Choroid plexus epithelial cell (primary cell): Measurements from ENCODE around the gene ZCCHC8.
"Not testable (repeated sequence)": the region's sequence is repeated elsewhere in the genome, so short reads cannot be mapped to it uniquely, and the experiment has no call there.

Experiments used
- DNase-seq: peaks from one replicate; pipeline ENCODE4 v3.0.0-alpha.2; 2010; ENCODE audit warnings: low read depth
- H3K4me3 ChIP-seq: 2 replicates; pipeline ENCODE4 v1.5.1; 2011; ENCODE audit warnings: low read depth, mild to moderate bottlenecking, control low read depth, low read length, moderate library complexity
- TF ChIP-seq, protein P1 (sequence below): conservative IDR thresholded peaks from 2 replicates; pipeline ENCODE4 v1.5.1; 2011; ENCODE audit warnings: low read depth, mild to moderate bottlenecking, control low read depth, inconsistent platforms, low read length, moderate library complexity

Gene ZCCHC8

GRCh38 chr12:122520676-122521075, 19.9 kb upstream of the ZCCHC8 start:
- TF ChIP-seq, protein P1, sequence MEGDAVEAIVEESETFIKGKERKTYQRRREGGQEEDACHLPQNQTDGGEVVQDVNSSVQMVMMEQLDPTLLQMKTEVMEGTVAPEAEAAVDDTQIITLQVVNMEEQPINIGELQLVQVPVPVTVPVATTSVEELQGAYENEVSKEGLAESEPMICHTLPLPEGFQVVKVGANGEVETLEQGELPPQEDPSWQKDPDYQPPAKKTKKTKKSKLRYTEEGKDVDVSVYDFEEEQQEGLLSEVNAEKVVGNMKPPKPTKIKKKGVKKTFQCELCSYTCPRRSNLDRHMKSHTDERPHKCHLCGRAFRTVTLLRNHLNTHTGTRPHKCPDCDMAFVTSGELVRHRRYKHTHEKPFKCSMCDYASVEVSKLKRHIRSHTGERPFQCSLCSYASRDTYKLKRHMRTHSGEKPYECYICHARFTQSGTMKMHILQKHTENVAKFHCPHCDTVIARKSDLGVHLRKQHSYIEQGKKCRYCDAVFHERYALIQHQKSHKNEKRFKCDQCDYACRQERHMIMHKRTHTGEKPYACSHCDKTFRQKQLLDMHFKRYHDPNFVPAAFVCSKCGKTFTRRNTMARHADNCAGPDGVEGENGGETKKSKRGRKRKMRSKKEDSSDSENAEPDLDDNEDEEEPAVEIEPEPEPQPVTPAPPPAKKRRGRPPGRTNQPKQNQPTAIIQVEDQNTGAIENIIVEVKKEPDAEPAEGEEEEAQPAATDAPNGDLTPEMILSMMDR: no peak
- no peak for DNase-seq
- H3K4me3 ChIP-seq: no peak overlapping the region

DNA sequence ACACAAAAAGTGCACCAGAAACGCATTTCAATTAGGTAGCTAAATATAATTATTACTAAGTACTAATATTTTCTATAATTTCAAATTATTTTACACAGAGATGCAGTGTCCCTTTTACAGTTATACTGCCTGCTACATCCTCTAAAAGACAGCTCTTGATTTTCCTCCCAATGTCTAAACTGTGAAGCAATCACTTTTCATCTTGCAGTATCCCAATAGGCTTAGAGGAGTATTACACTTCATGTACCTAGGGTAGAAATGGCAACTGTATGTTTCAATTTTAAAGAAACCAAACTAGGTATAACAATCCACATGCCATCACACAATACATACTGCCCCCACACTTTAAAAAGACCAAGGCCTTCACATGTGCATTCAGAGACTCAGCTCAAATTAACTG, 18.7 kb upstream of the ZCCHC8 start:
- no peak overlapping the region for H3K4me3 ChIP-seq
- TF ChIP-seq, protein P1: no peak
- no peak for DNase-seq

GRCh38 chr12:122518908-122519307, 18.2 kb upstream of the ZCCHC8 start:
- TF ChIP-seq, protein P1: no peak
- no peak overlapping the region for H3K4me3 ChIP-seq
- DNase-seq: no peak

- TF ChIP-seq, protein P1: no peak
- H3K4me3 ChIP-seq: no peak overlapping the region
- peak; percentile 96 for DNase-seq
Measured at GRCh38 chr12:122517877-122518276, 17.1 kb upstream of the ZCCHC8 start.

- TF ChIP-seq, protein P1: no peak
- DNase-seq: no peak
- no peak overlapping the region for H3K4me3 ChIP-seq
Measured at GRCh38 chr12:122516544-122517361, 16.0 kb upstream of the ZCCHC8 start.

- TF ChIP-seq, protein P1: no peak
- DNase-seq: no peak
- H3K4me3 ChIP-seq: no peak overlapping the region
Measured at GRCh38 chr12:122515275-122515674, 14.5 kb upstream of the ZCCHC8 start.

- DNase-seq: no peak
- TF ChIP-seq, protein P1: no peak
- no peak overlapping the region for H3K4me3 ChIP-seq
Measured at GRCh38 chr12:122513660-122514059, 12.9 kb upstream of the ZCCHC8 start.

DNA sequence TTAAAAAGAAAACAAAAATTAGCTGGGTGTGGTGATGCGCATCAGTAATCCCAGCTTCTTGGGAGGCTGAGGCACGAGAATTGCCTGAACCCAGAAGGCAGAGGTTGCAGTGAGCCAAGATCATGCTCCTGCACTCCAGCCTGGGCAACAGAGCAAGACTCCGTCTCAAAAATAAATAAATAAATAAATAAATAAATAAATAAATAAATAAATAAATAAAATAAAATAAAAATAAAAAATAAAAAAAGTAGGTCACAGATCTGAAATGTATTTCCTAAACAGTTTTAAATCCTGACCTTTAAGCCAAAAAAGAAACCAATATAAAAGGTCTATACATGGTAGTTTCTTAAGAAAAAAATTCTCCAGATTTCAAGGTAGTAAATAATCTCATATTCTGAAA, 12.3 kb upstream of the ZCCHC8 start:
- not testable (repeated sequence) for DNase-seq, H3K4me3 ChIP-seq
